HS-5 (cell line): ENCODE data around the gene CSNK2A2.

ENCODE experiments used
- DNase-seq: peaks from one replicate; pipeline ENCODE4 v3.0.0-alpha.2; 2012; ENCODE audit warnings: low read depth

CSNK2A2 gene

GRCh38 chr16:58198803-58199411 is 1.0 kb upstream of the CSNK2A2 start:
- DNase-seq, result no peak

- no peak for DNase-seq
Measured at GRCh38 chr16:58197314-58198012, 443 bp downstream of the CSNK2A2 start.

GRCh38 chr16:58196898-58197313 is 1.0 kb downstream of the CSNK2A2 start:
- no peak for DNase-seq

- DNase-seq, result no peak
Measured at GRCh38 chr16:58195771-58196170, 2.1 kb downstream of the CSNK2A2 start.

GRCh38 chr16:58195344-58195743 is 2.6 kb downstream of the CSNK2A2 start:
- DNase-seq, result no peak

GRCh38 chr16:58194790-58195189 is 3.1 kb downstream of the CSNK2A2 start:
- DNase-seq, result no peak

GRCh38 chr16:58187665-58188421 is 10.1 kb downstream of the CSNK2A2 start:
- DNase-seq, result no peak

GRCh38 chr16:58187092-58187491 is 10.8 kb downstream of the CSNK2A2 start:
- no peak for DNase-seq

GRCh38 chr16:58186176-58186944 is 11.5 kb downstream of the CSNK2A2 start:
- DNase-seq, result no peak

GRCh38 chr16:58177353-58177710 is 20.6 kb downstream of the CSNK2A2 start:
- no peak for DNase-seq

- DNase-seq, result no peak
Measured at GRCh38 chr16:58176608-58177352, 21.1 kb downstream of the CSNK2A2 start.

GRCh38 chr16:58170223-58170622 is 27.7 kb downstream of the CSNK2A2 start:
- DNase-seq, result no peak

GRCh38 chr16:58160855-58161254 is 37.1 kb downstream of the CSNK2A2 start:
- DNase-seq, result no peak

- no peak for DNase-seq
Measured at GRCh38 chr16:58158725-58159124, 39.2 kb downstream of the CSNK2A2 start.

- no peak for DNase-seq
Measured at GRCh38 chr16:58157951-58158540, 39.9 kb downstream of the CSNK2A2 start.

GRCh38 chr16:58157239-58157638 is 40.7 kb downstream of the CSNK2A2 start:
- DNase-seq, result no peak

GRCh38 chr16:58155839-58156238 is 42.1 kb downstream of the CSNK2A2 start:
- DNase-seq, result no peak

- DNase-seq, result no peak
Measured at GRCh38 chr16:58154345-58154744, 43.6 kb downstream of the CSNK2A2 start.

GRCh38 chr16:58152246-58152868 is 45.5 kb downstream of the CSNK2A2 start:
- DNase-seq, result no peak

GRCh38 chr16:58148526-58148925 is 49.4 kb downstream of the CSNK2A2 start:
- no peak for DNase-seq

GRCh38 chr16:58148099-58148498 is 49.8 kb downstream of the CSNK2A2 start:
- DNase-seq, result no peak
